ENCODE results near the gene NELFCD.
A peak's percentile ranks its signal among the peaks of the same experiment; 100 is the strongest.
"Not testable (repeated sequence)": the region's sequence is repeated elsewhere in the genome, so short reads cannot be mapped to it uniquely, and the experiment has no call there.

NELFCD gene

DNA sequence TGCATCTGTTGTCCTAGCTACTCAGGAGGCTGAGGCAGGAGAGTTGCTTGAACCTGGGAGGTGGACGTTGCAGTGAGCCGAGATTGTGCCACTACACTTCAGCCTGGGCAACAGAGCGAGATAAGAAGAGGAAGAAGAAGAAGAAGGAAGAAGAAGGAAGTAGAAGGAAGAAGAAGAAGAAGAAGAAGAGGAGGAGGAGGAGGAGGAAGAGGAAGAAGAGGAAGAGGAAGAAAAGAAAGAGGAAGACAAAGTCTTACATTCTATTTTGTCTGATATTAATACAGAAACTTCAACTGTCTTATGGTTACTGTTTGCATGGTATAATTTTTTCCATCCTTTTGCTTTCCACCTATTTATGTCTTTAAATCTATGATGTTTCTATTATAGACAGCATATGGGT, 7.2 kb upstream of the NELFCD start:
- Histone ChIP-seq H3K4me1 (ENCODE audit: control insufficient read depth, insufficient read depth, low read length, poor library complexity, severe bottlenecking) (no peaks in the 10 kb centered on the region), H3K36me3 (ENCODE audit: control insufficient read depth, insufficient read depth, low read length) (no peaks in the 10 kb centered on the region), H3K4me3 (ENCODE audit: extremely low read depth, insufficient read depth, low read length, poor library complexity, severe bottlenecking) (no peak overlapping the region), H3K9me3 (ENCODE audit: control insufficient read depth, low read length) (peaks cover 8% of the 10 kb centered on the region), H3K27ac (ENCODE audit: low read depth, low read length, severe bottlenecking) (no peak overlapping the region)
- 77 to 89% methylated on average over 3 of the region's 3 CpGs for WGBS, 2 experiments (ENCODE audit: insufficient coverage in 2 of 2)

DNA sequence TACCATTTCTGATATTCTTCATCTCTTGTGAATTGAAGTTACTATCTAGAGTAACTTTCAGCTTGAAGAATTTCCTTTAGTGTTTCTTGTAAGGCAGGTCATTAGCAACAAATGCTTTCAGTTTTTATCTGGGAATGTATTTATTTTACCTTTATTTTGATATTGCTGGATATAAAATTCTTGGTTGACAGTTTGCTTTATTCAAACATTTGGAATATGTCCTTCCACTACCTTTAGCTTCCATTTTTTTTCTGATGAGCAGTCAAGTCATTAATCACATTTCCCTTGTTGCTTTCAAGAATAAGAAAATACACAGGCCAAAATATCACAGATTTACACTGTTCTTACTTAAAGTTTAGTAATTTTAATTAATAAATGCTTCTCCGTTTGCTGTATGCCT, 5.7 kb upstream of the NELFCD start:
- Histone ChIP-seq H3K9me3 (ENCODE audit: control insufficient read depth, low read length) (no peaks in the 10 kb centered on the region), H3K27ac (ENCODE audit: low read depth, low read length, severe bottlenecking) (no peak overlapping the region), H3K4me1 (ENCODE audit: control insufficient read depth, insufficient read depth, low read length, poor library complexity, severe bottlenecking) (no peaks in the 10 kb centered on the region), H3K4me3 (ENCODE audit: extremely low read depth, insufficient read depth, low read length, poor library complexity, severe bottlenecking) (no peak overlapping the region), H3K36me3 (ENCODE audit: control insufficient read depth, insufficient read depth, low read length) (no peaks in the 10 kb centered on the region)
- no CpG with 5 or more reads among the region's 1 CpG for WGBS, 2 experiments (ENCODE audit: insufficient coverage in 2 of 2)

DNA sequence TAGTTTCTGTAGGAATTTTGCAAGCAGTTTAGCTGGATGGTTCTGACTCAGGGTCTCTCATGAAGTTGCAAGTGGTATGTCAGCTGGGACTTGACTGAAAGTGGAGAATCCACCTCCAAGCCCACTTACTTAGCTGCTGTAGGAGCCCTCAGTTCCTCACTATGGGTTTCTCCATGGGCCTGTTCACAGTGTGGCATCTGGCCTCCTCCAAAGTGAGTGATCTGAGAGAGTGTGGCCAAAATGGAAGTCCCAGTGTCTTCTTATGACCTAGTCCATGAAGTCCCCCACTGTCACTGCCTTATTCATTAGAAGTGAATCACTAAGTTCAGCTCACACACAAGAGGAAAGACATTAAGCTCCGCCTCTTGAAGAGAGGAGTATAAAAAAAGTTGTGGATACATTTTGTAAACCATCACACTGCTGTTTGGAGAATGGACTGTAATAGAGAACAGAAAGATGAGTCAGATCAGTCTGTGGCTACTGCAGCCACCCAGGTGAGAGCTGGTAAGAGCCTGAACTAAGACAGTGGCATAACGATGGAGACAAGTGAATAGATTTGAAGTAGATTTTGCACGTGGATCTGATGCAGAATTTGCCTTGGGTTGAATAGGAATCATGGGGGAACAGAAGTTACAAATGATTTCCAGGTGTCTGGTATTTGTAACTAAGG, 4.9 kb upstream of the NELFCD start:
- H3K36me3 ChIP-seq (ENCODE audit: control insufficient read depth, insufficient read depth, low read length): no peaks in the 10 kb centered on the region
- no peaks in the 10 kb centered on the region for H3K4me1 ChIP-seq (ENCODE audit: control insufficient read depth, insufficient read depth, low read length, poor library complexity, severe bottlenecking)
- peaks cover 4% of the 10 kb centered on the region for H3K9me3 ChIP-seq (ENCODE audit: control insufficient read depth, low read length)
- H3K4me3 ChIP-seq (ENCODE audit: extremely low read depth, insufficient read depth, low read length, poor library complexity, severe bottlenecking): no peak overlapping the region
- no peak overlapping the region for H3K27ac ChIP-seq (ENCODE audit: low read depth, low read length, severe bottlenecking)
- WGBS, 2 experiments (ENCODE audit: insufficient coverage in 2 of 2): 63 to 83% methylated on average over 2 of the region's 3 CpGs

DNA sequence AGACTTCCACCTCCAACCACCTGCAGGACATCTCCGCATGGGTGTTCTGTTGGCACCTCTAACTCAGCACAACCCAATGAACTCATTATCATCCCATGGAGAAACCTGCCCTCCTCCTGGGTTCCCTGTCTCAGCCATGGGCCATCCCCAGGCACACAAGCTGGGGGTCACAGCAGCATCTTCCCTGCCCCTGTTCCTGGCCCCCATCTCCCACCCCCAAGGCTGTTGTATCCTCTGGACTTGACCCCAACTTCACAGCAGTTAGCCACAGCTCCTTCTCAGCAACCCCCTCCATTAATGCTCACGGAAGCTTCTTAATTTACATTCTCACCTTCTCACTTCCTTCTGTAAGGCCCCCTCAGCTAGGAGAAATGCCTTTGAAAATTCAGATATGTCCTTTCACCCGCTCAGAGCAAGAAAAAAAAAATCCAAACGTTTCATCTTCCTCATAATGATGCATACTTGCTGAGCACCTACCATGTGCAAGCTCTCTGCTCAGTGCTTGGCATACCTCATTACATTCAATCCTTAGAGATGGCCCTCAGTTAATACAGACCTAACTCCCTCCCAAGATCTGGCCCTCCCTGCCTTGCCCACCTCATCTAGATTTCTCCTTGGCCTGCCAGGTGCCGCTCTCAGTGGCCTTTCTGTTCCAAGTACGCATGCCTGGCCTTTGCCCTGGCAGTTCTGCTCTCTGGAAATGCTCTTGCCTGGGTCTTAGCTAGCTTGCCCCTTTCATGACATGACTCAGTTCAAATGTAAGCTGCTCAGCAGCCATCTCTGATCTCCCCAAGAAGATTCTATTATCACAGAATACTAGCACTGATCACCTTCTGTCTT, 2.5 kb upstream of the NELFCD start:
- Histone ChIP-seq H3K4me1 (ENCODE audit: control insufficient read depth, insufficient read depth, low read length, poor library complexity, severe bottlenecking) (no peaks in the 10 kb centered on the region), H3K36me3 (ENCODE audit: control insufficient read depth, insufficient read depth, low read length) (no peaks in the 10 kb centered on the region), H3K27ac (ENCODE audit: low read depth, low read length, severe bottlenecking) (no peak overlapping the region), H3K9me3 (ENCODE audit: control insufficient read depth, low read length) (peaks cover 4% of the 10 kb centered on the region), H3K4me3 (ENCODE audit: extremely low read depth, insufficient read depth, low read length, poor library complexity, severe bottlenecking) (no peak overlapping the region)
- 54 to 67% methylated on average over 6 of the region's 6 CpGs for whole genome bisulfite sequencing, 2 experiments (ENCODE audit: insufficient coverage in 2 of 2)

DNA sequence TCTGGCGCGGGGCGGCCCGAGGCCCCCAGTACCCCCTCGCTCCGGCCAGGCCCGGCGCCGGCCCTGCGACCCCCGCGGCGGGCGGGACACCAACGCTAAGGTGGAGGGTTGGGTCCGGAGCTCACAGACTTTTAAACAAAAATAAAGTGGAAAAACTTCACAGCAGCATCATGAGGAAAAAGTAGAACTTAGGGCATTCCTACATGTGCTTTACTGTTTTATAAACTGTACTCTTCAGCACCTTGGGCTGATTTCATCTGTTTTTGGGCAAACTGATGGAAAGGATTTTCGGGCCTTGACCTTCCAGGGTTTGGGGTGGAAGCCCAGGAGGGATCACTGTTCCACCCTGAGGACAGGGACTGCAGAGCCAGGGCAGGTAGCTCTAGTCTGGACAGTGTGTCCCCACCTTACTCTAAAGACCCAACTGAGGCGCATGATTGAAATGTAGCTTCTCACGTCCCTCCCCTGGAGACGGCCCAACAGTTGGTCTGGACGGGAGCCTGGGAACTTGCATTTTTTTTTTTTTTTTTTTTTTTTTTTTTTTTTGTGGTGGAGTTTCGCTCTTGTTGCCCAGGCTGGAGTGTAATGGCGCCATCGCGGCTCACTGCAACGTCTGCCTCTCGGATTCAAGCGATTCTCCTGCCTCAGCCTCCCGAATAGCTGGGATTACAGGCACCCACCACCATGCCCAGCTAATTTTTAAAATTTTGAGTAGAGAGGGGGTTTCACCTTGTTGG, 740 bp downstream of the NELFCD start:
- Histone ChIP-seq H3K4me3 (ENCODE audit: extremely low read depth, insufficient read depth, low read length, poor library complexity, severe bottlenecking) (peak overlapping the region; percentile 77), H3K9me3 (ENCODE audit: control insufficient read depth, low read length) (peaks cover 4% of the 10 kb centered on the region), H3K36me3 (ENCODE audit: control insufficient read depth, insufficient read depth, low read length) (peaks cover 18% of the 10 kb centered on the region), H3K4me1 (ENCODE audit: control insufficient read depth, insufficient read depth, low read length, poor library complexity, severe bottlenecking) (peaks cover 7% of the 10 kb centered on the region), H3K27ac (ENCODE audit: low read depth, low read length, severe bottlenecking) (no peak overlapping the region)
- 1 to 30% methylated on average over 15 to 20 of the region's 29 CpGs for WGBS, 2 experiments (ENCODE audit: insufficient coverage in 2 of 2)

DNA sequence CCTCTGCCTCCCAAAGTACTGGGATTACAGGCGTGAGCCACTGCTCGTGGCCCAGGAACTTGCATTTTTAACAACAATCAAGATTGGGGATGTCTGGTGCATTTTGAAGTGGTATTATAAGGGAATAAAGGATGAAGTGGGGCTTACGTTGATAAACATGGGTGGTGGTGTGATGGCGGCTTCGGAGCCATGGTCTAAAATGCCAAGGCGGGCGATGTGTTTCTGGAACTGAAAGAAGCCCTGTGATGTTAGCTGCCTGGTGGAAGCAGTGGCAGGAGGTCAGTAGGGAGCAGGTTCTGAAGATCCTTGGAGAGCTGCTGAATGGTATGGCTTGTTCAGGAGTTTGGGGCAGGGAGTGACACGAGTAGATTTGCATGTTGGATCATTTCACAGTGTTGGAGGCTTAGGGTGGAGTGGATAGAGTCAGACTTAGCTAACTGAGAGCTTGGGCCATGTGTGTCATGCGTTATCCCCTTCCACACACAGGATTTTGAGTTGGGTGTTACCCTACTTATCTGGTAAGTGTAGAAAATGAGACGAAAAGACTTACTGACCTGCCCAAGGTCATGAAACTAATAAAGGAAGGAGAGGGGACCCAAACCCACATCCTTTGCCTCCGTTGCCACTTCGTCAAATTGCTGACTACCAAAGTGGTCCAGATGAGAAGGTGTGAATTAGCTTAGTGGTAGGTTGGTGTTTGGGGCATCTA, 1.5 kb downstream of the NELFCD start:
- no peak overlapping the region for H3K27ac ChIP-seq (ENCODE audit: low read depth, low read length, severe bottlenecking)
- H3K4me3 ChIP-seq (ENCODE audit: extremely low read depth, insufficient read depth, low read length, poor library complexity, severe bottlenecking): peak overlapping the region; percentile 77
- peaks cover 7% of the 10 kb centered on the region for H3K4me1 ChIP-seq (ENCODE audit: control insufficient read depth, insufficient read depth, low read length, poor library complexity, severe bottlenecking)
- peaks cover 26% of the 10 kb centered on the region for H3K36me3 ChIP-seq (ENCODE audit: control insufficient read depth, insufficient read depth, low read length)
- 99 to 100% methylated on average over 9 to 10 of the region's 12 CpGs for WGBS, 2 experiments (ENCODE audit: insufficient coverage in 2 of 2)
- H3K9me3 ChIP-seq (ENCODE audit: control insufficient read depth, low read length): peaks cover 4% of the 10 kb centered on the region

DNA sequence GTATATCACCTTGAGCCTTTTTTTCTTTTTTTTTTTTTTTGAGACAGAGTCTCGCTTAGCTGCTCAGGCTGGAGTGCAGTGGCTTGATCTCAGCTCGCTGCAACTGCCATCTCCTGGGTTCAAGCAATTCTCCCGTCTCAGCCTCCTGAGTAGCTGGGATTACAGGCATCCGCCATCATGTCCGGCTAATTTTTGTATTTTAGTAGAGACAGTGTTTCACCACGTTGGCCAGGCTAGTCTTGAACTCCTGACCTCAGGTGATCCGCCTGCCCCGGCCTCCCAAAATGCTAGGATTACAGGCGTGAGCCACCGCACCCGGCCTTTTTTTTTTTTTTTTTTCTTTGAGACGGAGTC, 2.0 kb downstream of the NELFCD start:
- peaks cover 31% of the 10 kb centered on the region for H3K36me3 ChIP-seq (ENCODE audit: control insufficient read depth, insufficient read depth, low read length)
- not testable (repeated sequence) for H3K9me3 ChIP-seq (ENCODE audit: control insufficient read depth, low read length); H3K27ac ChIP-seq (ENCODE audit: low read depth, low read length, severe bottlenecking); H3K4me3 ChIP-seq (ENCODE audit: extremely low read depth, insufficient read depth, low read length, poor library complexity, severe bottlenecking); H3K4me1 ChIP-seq (ENCODE audit: control insufficient read depth, insufficient read depth, low read length, poor library complexity, severe bottlenecking)
- WGBS, 2 experiments (ENCODE audit: insufficient coverage in 2 of 2): 100% methylated on average over 4 to 6 of the region's 12 CpGs

DNA sequence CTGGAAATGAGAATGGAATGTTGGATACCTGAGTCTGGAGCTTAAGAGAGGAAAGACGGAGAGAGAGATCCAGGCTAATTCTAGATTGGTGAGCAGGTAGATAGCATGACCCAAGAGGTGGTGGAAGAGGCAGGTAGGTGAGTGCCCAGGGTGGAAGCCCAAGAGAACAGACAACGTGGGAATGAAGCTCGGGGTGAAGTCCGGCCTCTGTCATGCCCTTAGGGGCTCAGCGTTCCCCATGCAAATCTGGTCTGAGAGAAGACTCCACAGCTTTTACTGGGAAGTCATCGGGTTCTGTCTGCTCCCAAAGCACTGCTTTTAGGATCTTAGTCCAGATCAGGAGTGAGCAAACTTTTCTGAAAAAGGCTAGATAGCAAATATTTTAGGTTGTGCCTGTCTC, 3.6 kb downstream of the NELFCD start:
- Histone ChIP-seq H3K4me1 (ENCODE audit: control insufficient read depth, insufficient read depth, low read length, poor library complexity, severe bottlenecking) (peaks cover 7% of the 10 kb centered on the region), H3K4me3 (ENCODE audit: extremely low read depth, insufficient read depth, low read length, poor library complexity, severe bottlenecking) (no peak overlapping the region), H3K27ac (ENCODE audit: low read depth, low read length, severe bottlenecking) (no peak overlapping the region), H3K9me3 (ENCODE audit: control insufficient read depth, low read length) (peaks cover 4% of the 10 kb centered on the region), H3K36me3 (ENCODE audit: control insufficient read depth, insufficient read depth, low read length) (peaks cover 47% of the 10 kb centered on the region)
- 96% methylated on average over 6 of the region's 6 CpGs for WGBS, 2 experiments (ENCODE audit: insufficient coverage in 2 of 2)

DNA sequence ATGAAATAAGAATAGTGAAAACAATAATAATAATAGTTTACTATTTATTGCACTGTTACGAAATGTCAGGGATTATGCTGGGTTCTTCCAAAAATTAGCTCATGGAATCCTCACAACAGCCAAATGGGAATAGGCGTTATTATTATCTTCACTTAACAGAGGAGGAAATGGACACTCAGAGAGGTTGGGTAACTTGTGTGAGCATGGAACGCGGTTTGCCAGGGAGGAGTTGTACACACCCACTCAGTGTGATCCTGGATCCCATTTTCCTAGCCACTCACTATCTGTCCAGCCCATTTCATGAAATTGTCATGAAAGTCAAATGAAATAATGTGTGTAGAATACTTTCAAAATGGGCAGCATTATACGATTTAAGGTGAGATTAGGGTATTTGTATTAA, 4.6 kb downstream of the NELFCD start:
- Histone ChIP-seq H3K4me1 (ENCODE audit: control insufficient read depth, insufficient read depth, low read length, poor library complexity, severe bottlenecking) (peaks cover 7% of the 10 kb centered on the region), H3K36me3 (ENCODE audit: control insufficient read depth, insufficient read depth, low read length) (peaks cover 57% of the 10 kb centered on the region), H3K27ac (ENCODE audit: low read depth, low read length, severe bottlenecking) (no peak overlapping the region), H3K4me3 (ENCODE audit: extremely low read depth, insufficient read depth, low read length, poor library complexity, severe bottlenecking) (no peak overlapping the region), H3K9me3 (ENCODE audit: control insufficient read depth, low read length) (peaks cover under 1% of the 10 kb centered on the region)
- WGBS, 2 experiments (ENCODE audit: insufficient coverage in 2 of 2): 100% methylated on average over 1 of the region's 5 CpGs

DNA sequence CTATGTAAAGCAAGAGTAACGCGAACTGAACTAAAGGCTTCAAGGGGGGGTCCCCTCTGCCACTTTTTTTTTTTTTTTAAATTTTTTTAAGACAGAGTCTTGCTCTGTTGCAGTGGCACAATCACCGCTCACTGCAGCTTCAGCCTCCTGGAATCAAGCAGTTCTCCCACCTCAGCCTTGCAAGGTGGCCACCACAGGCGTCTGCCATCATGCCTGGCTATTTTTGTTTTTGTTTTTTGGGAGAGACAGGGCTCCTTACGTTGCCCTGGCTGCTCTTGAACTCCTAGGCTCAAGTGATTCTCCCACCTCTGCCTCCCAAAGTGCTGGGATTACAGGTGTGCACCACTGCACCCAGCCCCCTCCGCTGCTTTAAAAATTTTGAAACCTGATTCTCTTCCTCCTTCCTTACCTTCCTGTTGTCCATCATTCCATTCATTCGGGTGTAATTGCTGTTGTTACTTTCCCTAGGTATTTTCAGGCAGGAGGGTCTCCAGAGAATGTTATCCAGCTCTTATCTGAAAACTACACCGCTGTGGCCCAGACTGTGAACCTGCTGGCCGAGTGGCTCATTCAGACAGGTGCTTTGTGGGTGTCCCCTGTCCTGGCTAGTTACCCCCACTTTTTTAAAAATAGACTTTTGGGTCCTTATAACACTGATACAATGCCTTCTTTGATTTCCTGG, 5.4 kb downstream of the NELFCD start:
- Histone ChIP-seq H3K27ac (ENCODE audit: low read depth, low read length, severe bottlenecking) (no peak overlapping the region), H3K4me1 (ENCODE audit: control insufficient read depth, insufficient read depth, low read length, poor library complexity, severe bottlenecking) (peaks cover 7% of the 10 kb centered on the region), H3K4me3 (ENCODE audit: extremely low read depth, insufficient read depth, low read length, poor library complexity, severe bottlenecking) (no peak overlapping the region), H3K9me3 (ENCODE audit: control insufficient read depth, low read length) (no peaks in the 10 kb centered on the region), H3K36me3 (ENCODE audit: control insufficient read depth, insufficient read depth, low read length) (peaks cover 64% of the 10 kb centered on the region)
- WGBS, 2 experiments (ENCODE audit: insufficient coverage in 2 of 2): 88 to 94% methylated on average over 6 to 9 of the region's 9 CpGs
